ENCODE measurements around the gene FRMD4B. TPM values are rescaled to one million over a fixed set of nuclear protein-coding genes. Genes with fewer than 3 reads are reported as not detected.
A peak's percentile ranks its signal among the peaks of the same experiment; 100 is the strongest.

The FRMD4B gene
- total RNA-seq, 1 experiment from 2014 or later, result 4.4 TPM

DNA sequence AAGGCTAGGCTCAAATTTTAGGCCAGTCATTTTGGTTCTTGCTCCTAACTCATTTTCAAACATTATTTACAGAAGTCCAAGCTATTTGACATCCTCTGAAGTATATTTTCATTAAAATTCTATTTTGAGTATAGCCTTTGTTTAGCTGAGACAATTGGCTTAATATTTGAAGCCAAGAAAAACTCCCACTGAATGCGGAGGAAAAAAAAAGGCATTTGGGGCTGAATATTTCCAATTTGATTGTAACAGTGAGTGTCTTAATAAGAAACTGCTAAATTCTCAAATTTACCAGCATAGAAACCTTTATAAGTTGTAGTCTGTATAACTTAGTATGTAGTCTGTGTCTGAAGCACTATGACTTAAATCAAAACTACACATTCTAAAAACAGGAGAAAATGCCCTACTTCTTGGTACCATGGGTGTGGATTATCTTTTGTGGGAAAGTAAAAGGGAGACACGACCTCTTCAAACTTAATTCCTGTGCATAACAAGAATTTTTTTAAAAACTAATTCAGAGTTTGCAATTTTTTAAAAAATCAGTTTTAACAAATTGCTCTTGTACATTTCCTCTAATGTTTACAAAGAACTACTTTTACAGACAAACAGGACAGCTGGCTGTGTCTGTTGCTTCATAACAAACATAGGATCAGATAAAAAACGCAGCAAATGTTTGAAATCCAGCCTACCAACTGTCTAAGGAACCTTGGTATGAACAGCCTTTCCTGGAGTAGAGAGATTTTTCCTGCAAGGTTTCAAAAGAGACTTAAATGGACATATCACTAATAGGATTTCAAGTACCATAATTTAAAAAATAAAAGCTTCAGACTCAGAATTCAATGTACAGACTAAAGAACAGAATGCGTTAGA is 210.8 kb downstream of the FRMD4B start:
- no peaks in the 10 kb centered on the region for H3K9me3 ChIP-seq (replicated peaks)
- no peak overlapping the region for H3K4me3 ChIP-seq
- DNase-seq, result peak in 1 of 2 experiments; percentile 8
- no peak overlapping the region for H3K27ac ChIP-seq
- H3K27me3 ChIP-seq, result no peaks in the 10 kb centered on the region
- no peaks in the 10 kb centered on the region for H3K4me1 ChIP-seq
- H3K36me3 ChIP-seq, result no peaks in the 10 kb centered on the region

DNA sequence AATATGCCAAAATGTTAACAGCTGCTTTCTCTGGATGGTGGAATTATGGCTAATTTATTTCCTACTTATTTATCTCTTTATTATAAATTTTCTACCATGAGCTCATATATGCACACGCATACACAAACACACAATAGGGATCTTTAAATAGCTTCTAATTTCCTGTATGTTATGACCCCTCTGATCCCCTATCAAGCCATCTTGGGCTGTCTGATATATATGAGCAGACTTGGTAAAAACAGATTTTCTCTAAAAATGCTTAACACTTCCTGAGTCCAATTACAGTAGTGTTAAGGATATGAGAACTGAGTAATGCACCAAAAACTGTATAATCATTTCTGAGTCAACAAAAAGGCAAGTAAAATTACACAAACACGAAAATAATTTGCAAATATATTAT is 211.4 kb downstream of the FRMD4B start:
- H3K27ac ChIP-seq, result no peak overlapping the region
- H3K9me3 ChIP-seq (replicated peaks), result no peaks in the 10 kb centered on the region
- no peaks in the 10 kb centered on the region for H3K4me1 ChIP-seq
- DNase-seq, result no peak
- H3K36me3 ChIP-seq, result no peaks in the 10 kb centered on the region
- no peaks in the 10 kb centered on the region for H3K27me3 ChIP-seq
- no peak overlapping the region for H3K4me3 ChIP-seq

DNA sequence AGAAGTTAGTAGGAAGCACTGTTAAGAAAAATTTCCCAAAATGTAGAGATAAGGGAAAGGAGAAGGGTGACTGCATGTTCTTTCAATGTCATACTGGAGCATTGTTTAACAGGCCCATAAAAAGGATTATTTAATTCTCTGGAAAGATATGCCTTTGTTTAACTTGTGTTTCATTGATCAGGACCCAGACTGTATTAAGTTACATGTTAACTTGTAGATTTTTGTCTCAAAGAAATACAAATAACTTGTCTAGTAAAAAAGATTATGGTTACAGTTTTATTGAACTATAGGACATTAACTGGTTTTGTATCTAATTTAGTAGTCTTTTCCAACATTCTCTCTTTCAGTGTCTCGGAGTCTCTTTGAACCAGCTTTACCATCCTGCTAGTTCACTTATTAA is 213.8 kb downstream of the FRMD4B start:
- Histone ChIP-seq H3K27me3 (no peaks in the 10 kb centered on the region), H3K36me3 (no peaks in the 10 kb centered on the region), H3K4me1 (no peaks in the 10 kb centered on the region), H3K9me3 (replicated peaks) (no peaks in the 10 kb centered on the region), H3K27ac (no peak overlapping the region), H3K4me3 (no peak overlapping the region)
- no peak for DNase-seq

DNA sequence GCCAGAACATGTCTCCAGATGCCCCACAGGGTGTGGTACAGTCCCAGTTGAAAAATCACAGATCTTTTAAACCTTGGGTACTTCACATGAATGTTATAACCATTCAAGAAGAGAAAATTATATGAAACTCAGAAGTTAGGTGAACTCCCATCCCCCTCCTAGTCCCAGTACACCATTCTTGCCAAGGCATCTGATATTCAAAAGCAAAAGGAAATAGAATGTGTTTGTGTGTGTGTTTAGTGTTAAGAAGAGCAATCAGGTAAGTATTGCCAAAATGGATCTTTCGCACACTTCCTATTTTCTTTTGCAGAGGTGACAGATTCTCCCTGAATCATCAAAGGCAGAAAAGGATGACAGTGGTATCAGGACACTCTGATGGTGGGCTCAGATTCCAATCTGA is 219.4 kb downstream of the FRMD4B start:
- no peak overlapping the region for H3K27ac ChIP-seq
- H3K36me3 ChIP-seq, result no peaks in the 10 kb centered on the region
- H3K4me1 ChIP-seq, result no peaks in the 10 kb centered on the region
- no peaks in the 10 kb centered on the region for H3K9me3 ChIP-seq (replicated peaks)
- no peak overlapping the region for H3K4me3 ChIP-seq
- DNase-seq, result no peak
- no peaks in the 10 kb centered on the region for H3K27me3 ChIP-seq

GRCh38 chr3:69165744-69166143 is 220.1 kb downstream of the FRMD4B start:
- no peak for DNase-seq
- Histone ChIP-seq H3K36me3 (no peaks in the 10 kb centered on the region), H3K27me3 (no peaks in the 10 kb centered on the region), H3K4me1 (no peaks in the 10 kb centered on the region), H3K9me3 (replicated peaks) (no peaks in the 10 kb centered on the region), H3K27ac (no peak overlapping the region), H3K4me3 (no peak overlapping the region)

DNA sequence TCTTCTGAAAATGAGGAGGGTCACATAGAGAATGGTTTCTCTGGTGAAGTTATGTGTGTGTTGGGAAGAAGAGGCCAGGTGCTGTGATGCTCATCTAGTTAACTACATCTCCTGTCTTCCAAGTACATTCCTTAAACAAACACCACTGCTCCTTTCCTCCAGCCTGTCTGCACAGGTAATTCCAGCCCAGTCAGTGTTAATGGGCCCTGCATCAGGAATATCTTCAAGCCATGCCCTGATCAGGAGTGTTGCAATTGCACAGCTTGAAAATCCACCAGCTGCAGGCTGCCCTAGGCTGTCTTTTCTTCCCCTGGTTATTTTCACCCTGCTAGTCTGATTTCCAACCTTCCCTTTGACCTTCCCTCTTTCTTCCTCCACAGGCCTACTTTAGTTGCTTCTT is 221.6 kb downstream of the FRMD4B start:
- H3K27me3 ChIP-seq, result no peaks in the 10 kb centered on the region
- DNase-seq, result no peak

GRCh38 chr3:69162308-69162980 is 223.4 kb downstream of the FRMD4B start:
- H3K4me1 ChIP-seq, result no peaks in the 10 kb centered on the region
- DNase-seq, result no peak
- H3K27ac ChIP-seq, result no peak overlapping the region
- H3K27me3 ChIP-seq, result no peaks in the 10 kb centered on the region
- no peak overlapping the region for H3K4me3 ChIP-seq
- no peaks in the 10 kb centered on the region for H3K36me3 ChIP-seq
- no peaks in the 10 kb centered on the region for H3K9me3 ChIP-seq (replicated peaks)

More for the DNA sequence above, 221.6 kb downstream of the FRMD4B start:
- no peaks in the 10 kb centered on the region for H3K36me3 ChIP-seq
- H3K4me3 ChIP-seq, result no peak overlapping the region
- no peaks in the 10 kb centered on the region for H3K4me1 ChIP-seq
- no peaks in the 10 kb centered on the region for H3K9me3 ChIP-seq (replicated peaks)
- no peak overlapping the region for H3K27ac ChIP-seq

GRCh38 chr3:69161587-69162307 is 224.1 kb downstream of the FRMD4B start:
- no peaks in the 10 kb centered on the region for H3K4me1 ChIP-seq
- H3K27ac ChIP-seq, result no peak overlapping the region
- no peak overlapping the region for H3K4me3 ChIP-seq
- peak; percentile 4 to 62 for DNase-seq
- no peaks in the 10 kb centered on the region for H3K27me3 ChIP-seq
- H3K9me3 ChIP-seq (replicated peaks), result no peaks in the 10 kb centered on the region
- no peaks in the 10 kb centered on the region for H3K36me3 ChIP-seq

GRCh38 chr3:69160525-69160924 is 225.4 kb downstream of the FRMD4B start:
- no peak overlapping the region for H3K27ac ChIP-seq

GRCh38 chr3:69160107-69160506 is 225.8 kb downstream of the FRMD4B start:
- no peaks in the 10 kb centered on the region for H3K9me3 ChIP-seq (replicated peaks)
- H3K27me3 ChIP-seq, result no peaks in the 10 kb centered on the region
- H3K27ac ChIP-seq, result no peak overlapping the region
- DNase-seq, result no peak
- no peak overlapping the region for H3K4me3 ChIP-seq
- no peaks in the 10 kb centered on the region for H3K4me1 ChIP-seq
- H3K36me3 ChIP-seq, result no peaks in the 10 kb centered on the region

More at GRCh38 chr3:69160525-69160924, 225.4 kb downstream of the FRMD4B start:
- Histone ChIP-seq H3K36me3 (no peaks in the 10 kb centered on the region), H3K27me3 (no peaks in the 10 kb centered on the region), H3K9me3 (replicated peaks) (no peaks in the 10 kb centered on the region), H3K4me3 (no peak overlapping the region), H3K4me1 (no peaks in the 10 kb centered on the region)
- DNase-seq, result no peak

DNA sequence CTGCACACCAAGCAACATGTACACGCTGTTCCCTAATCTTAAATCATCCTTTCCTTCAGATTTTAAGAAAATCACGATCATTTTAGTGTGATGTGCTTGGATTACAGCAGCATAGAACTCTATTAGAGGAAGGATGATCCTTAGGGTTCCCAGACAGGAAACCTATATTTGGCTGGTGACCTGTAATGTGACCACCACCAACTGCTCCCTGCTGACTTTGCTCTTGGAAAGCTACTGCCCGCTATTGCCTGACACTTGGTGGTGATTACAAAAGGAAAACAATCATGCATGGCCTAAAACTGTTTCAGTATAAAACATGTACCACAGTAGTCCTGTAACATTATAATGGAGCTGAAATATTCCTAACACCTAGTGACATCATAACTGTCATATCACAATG is 236.3 kb downstream of the FRMD4B start:
- DNase-seq, result no peak
- no peaks in the 10 kb centered on the region for H3K27me3 ChIP-seq
- H3K36me3 ChIP-seq, result no peaks in the 10 kb centered on the region
- H3K27ac ChIP-seq, result no peak overlapping the region
- H3K9me3 ChIP-seq (replicated peaks), result no peaks in the 10 kb centered on the region
- H3K4me3 ChIP-seq, result no peak overlapping the region
- no peaks in the 10 kb centered on the region; the same call in none of the 2 replicates for H3K4me1 ChIP-seq

- Histone ChIP-seq H3K27me3 (no peaks in the 10 kb centered on the region), H3K27ac (no peak overlapping the region), H3K4me3 (no peak overlapping the region), H3K4me1 (peaks cover 19% of the 10 kb centered on the region), H3K9me3 (replicated peaks) (no peaks in the 10 kb centered on the region), H3K36me3 (no peaks in the 10 kb centered on the region)
- DNase-seq, result no peak
These were observed 240.2 kb downstream of the FRMD4B start for GRCh38 chr3:69145688-69146087.

DNA sequence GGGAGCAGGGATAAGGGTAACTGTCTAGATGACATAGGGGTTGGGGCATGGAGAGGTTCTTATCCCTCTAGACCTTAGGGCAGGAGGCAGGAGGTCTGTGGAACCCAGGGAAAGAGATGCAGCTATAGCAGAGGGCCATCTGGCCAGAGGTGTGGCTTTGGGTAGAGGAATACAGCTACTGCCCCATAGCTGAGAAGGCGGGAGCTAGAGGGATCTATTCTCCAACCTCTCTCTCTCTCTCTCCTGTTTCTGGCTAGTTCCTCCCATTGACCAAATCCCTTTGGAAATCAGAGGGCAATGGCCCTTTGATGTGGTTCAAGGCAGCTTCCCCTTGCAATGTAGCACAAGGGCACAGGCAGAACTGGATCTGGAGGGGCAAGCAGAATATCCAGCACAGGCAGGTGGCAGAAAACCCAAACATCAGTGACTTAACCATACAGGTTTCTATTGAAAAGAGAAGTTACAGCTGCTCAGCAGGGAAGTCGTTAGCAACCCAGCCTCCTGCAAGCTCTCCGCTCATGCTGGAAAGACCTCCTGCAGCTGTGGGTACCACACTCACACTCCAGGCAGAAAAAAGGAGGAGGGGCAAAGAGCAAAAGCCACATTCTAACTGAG is 241.2 kb downstream of the FRMD4B start:
- Histone ChIP-seq H3K4me1 (peaks cover 19% of the 10 kb centered on the region), H3K36me3 (no peaks in the 10 kb centered on the region), H3K27ac (no peak overlapping the region), H3K27me3 (no peaks in the 10 kb centered on the region), H3K4me3 (no peak overlapping the region), H3K9me3 (replicated peaks) (no peaks in the 10 kb centered on the region)
- peak; percentile 21 to 52 for DNase-seq

DNA sequence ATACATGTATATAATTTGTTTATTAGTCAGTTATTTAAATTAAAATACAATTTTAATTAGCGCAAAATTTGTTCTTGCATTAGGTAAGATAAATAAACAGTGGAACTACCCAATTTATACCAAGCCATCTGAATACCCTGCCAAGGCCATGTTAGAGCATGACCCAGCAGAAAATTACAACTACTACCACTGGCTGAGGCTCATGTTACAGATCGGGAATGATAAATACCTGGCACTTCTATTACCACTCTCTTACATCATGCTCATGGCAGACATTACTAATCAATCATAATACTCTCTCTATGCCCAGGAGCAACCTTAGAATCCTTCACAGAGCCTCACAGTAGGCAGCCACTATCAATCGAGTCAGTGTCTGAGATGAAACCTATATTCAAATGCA is 242.3 kb downstream of the FRMD4B start:
- Histone ChIP-seq H3K4me1 (peaks cover 19% of the 10 kb centered on the region), H3K4me3 (no peak overlapping the region), H3K9me3 (replicated peaks) (no peaks in the 10 kb centered on the region), H3K27me3 (no peaks in the 10 kb centered on the region), H3K27ac (no peak overlapping the region), H3K36me3 (no peaks in the 10 kb centered on the region)
- peak; percentile 5 to 48 for DNase-seq
